ENCODE results near the gene SEMA4G.

The SEMA4G gene

GRCh38 chr10:100969187-100970075 is at the start of gene SEMA4G:
SEMA4G (plus strand) TSS chr10:100969504; CDS start chr10:100972913, 3,409 bp downstream.
- DNase-seq (ENCODE audit: low read depth in 2 of 2) = no peak

GRCh38 chr10:100923580-100923979 is 45.7 kb upstream of the SEMA4G start:
- DNase-seq (ENCODE audit: low read depth in 2 of 2) = no peak

GRCh38 chr10:100927266-100927665 is 42.0 kb upstream of the SEMA4G start:
- no peak for DNase-seq (ENCODE audit: low read depth in 2 of 2)

- no peak for DNase-seq (ENCODE audit: low read depth in 2 of 2)
Measured at GRCh38 chr10:100928039-100928438, 41.3 kb upstream of the SEMA4G start.

GRCh38 chr10:100930368-100930767 is 38.9 kb upstream of the SEMA4G start:
- no peak for DNase-seq (ENCODE audit: low read depth in 2 of 2)

- DNase-seq (ENCODE audit: low read depth in 2 of 2) = no peak
Measured at GRCh38 chr10:100934084-100934659, 35.1 kb upstream of the SEMA4G start.

GRCh38 chr10:100939763-100940344 is 29.4 kb upstream of the SEMA4G start:
- DNase-seq (ENCODE audit: low read depth in 2 of 2) = no peak

- no peak for DNase-seq (ENCODE audit: low read depth in 2 of 2)
Measured at GRCh38 chr10:100942229-100942628, 27.1 kb upstream of the SEMA4G start.

- no peak for DNase-seq (ENCODE audit: low read depth in 2 of 2)
Measured at GRCh38 chr10:100943508-100943907, 25.8 kb upstream of the SEMA4G start.

- DNase-seq (ENCODE audit: low read depth in 2 of 2) = no peak
Measured at GRCh38 chr10:100945754-100946153, 23.6 kb upstream of the SEMA4G start.

GRCh38 chr10:100948916-100949315 is 20.4 kb upstream of the SEMA4G start:
- DNase-seq (ENCODE audit: low read depth in 2 of 2) = no peak

- DNase-seq (ENCODE audit: low read depth in 2 of 2) = no peak
Measured at GRCh38 chr10:100960251-100960650, 9.1 kb upstream of the SEMA4G start.

- no peak for DNase-seq (ENCODE audit: low read depth in 2 of 2)
Measured at GRCh38 chr10:100962351-100963080, 6.8 kb upstream of the SEMA4G start.

GRCh38 chr10:100963826-100964225 is 5.5 kb upstream of the SEMA4G start:
- no peak for DNase-seq (ENCODE audit: low read depth in 2 of 2)

GRCh38 chr10:100965820-100966219 is 3.5 kb upstream of the SEMA4G start:
- DNase-seq (ENCODE audit: low read depth in 2 of 2) = no peak

- no peak for DNase-seq (ENCODE audit: low read depth in 2 of 2)
Measured at GRCh38 chr10:100966887-100967286, 2.4 kb upstream of the SEMA4G start.

GRCh38 chr10:100967332-100967731 is 2.0 kb upstream of the SEMA4G start:
- no peak for DNase-seq (ENCODE audit: low read depth in 2 of 2)

GRCh38 chr10:100968062-100968736 is 1.1 kb upstream of the SEMA4G start:
- no peak for DNase-seq (ENCODE audit: low read depth in 2 of 2)

- DNase-seq (ENCODE audit: low read depth in 2 of 2) = no peak
Measured at GRCh38 chr10:100968863-100969186, 479 bp upstream of the SEMA4G start.

GRCh38 chr10:100970076-100970913 is 991 bp downstream of the SEMA4G start:
- DNase-seq (ENCODE audit: low read depth in 2 of 2) = peak in 1 of 2 donors; percentile 13
